HG02970 (cell line): ENCODE results near the gene PFKFB2.

ENCODE experiments used
- ATAC-seq: cut with Tn5 transposase; IDR thresholded peaks from one replicate; pipeline ENCODE4 v1.9.1; 2021; ENCODE audit warnings: mild to moderate bottlenecking, moderate library complexity, moderate number of reproducible peaks; ENCODE audit not compliant: unreplicated experiment, low FRiP score

Gene PFKFB2

DNA sequence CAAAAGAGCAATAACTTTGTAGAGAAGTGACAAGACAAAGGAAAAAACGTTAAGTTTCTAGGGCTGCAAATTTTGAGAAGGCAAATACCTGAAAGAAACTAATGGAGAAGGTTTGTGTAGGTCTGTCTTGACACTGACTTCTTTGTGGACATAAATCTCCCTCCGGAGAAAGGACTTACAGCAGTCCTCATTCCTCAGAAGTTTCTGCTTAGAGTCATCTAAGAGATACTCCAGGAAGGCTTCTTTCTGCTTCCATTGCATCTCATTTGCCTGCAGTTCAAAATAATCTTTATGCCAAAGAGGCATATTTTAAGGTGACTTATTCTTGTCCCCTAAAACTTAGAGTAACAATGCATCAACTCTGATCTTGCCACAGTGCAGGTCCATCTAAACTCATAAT, 31.2 kb downstream of the PFKFB2 start:
- ATAC-seq, result no peak

DNA sequence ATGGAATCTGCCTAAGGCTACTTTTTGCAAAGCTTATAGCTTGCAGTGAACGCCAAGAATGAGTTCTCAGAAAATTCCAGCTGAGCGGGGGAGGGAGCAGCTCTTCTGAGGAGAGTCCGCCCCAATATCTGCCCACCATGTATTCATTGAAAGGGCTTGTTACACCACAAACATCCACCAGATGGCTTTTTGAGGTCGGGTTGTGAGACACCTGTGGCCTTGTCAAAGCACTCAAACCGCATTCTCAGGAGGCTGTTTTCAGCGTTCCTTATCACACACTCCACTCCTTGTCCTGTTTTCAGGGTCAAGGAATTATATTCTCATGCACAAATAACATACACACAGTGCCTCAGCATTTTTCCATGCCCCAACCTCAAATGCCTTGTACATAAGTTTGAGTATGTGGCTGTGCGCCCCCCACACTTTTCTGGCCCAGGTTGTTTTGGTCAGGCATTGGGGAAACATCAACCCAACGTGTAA, 31.7 kb downstream of the PFKFB2 start:
- no peak for ATAC-seq

DNA sequence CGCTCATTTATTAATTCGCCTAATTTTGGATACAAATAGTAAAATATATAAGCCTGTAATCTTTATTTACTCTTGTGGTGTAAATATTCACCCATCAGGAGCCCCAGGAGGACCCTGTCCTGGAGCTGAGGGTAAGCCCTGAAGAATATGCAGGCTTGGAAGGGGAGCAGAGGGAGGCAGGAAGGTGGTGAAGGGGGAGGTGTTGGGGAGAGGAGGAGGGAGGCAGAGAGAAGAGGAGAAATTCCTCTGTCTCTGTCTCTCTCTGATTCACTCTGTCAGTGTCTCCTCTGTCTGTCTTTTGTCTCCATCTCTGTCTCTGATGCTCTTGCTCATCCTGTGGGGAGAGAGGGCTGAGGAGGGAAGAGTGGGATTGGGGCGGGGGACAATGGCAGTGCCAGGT, 32.8 kb downstream of the PFKFB2 start:
- no peak for ATAC-seq

DNA sequence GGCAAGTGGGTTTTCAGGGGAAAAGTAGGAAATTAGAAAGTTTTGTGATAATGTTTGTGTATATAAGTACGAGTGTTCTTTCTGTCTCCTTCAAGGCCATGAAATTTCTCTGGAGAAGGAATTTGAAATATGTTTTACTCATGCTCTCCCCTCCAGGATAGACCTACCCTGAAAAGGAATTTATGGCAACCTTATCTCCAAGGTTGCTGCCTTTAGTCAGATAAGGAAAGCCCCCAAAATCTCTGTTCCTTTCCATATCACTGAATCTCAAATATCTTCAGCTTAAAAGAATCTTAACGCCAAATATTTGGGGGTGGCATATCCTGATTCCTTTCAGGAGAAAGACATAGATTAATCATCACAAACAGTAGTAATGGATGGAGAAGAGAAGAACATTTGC, 35.1 kb downstream of the PFKFB2 start:
- no peak for ATAC-seq

DNA sequence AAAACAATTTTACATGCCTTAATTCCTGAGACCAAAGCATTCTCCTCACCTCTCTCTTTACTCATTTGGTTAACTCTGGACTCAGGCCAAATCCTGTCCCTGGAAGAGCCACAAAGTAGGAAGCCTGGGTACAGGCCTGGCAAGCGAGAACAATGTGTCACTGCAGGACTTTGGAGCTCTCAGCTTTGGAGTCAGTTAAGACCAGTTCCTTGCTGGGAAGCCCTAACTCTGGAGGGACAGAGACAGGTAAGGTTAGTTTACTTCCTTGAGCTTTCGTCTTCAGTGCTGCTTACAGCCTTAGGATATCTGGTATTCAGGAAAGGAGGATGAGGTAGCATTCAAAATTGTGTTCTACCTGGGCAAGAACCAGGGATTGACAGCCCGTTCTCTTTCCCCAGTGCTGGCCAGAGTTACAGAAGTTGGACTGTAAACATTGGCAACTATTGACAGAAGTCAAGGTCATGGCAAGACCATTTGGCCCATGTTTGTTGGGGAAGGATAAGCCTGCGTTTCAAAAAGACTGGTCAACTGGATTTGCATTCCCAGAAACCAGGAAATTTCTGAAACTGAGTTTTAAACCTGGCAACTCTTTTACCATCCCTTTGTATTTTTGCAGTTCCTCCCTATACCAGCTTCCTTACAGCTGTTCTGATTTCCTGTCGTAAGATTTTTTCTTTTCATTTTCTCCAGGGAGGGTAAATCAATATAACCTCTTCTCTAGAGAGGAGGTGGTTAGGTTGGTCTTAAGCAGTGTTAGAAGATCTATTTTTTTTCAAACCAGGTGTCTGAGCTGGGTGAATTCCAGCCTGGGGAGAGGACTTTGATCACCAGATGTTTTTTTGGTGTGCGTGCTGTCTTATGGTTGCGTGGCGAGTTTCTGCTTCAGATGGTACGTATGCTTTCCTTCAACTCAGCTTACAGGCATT, 35.9 kb downstream of the PFKFB2 start, which contains the start of gene C4BPB:
Gene C4BPB (plus strand): TSS at position 160 of the 926 bp plus-strand sequence. CDS start 672 bp downstream, at position 832.
- no peak for ATAC-seq

DNA sequence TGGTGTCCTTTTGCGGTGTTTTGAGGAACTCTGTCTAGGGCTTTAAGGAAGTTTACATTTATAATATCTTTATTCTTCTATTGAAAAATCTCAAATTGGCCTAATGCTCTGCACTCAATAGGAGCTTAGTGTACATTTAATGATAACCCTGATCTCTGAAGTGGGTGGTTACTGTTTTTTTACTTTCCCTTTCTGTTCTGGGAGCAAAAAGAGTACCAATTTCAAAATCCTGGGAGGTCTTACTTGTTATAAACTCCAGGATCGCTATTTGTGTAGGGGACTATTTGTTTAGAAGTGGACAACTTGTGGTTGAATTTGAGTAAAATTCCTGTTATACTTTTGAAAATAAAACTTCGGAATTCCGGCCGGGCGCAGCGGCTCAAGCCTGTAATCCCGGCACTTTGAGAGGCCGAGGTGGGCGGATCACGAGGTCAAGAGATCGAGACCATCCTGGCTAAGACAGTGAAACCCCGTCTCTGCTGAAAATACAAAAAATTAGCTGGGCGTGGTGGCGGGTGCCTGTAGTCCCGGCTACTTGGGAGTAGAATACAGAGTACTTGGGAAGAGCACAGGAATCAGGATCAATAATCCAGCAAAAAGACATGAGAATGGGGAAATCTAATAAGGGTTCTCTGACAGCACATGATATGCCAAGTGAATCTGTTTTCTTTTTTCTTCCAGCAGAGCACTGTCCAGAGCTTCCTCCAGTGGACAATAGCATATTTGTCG, 36.7 kb downstream of the PFKFB2 start:
- no peak for ATAC-seq

DNA sequence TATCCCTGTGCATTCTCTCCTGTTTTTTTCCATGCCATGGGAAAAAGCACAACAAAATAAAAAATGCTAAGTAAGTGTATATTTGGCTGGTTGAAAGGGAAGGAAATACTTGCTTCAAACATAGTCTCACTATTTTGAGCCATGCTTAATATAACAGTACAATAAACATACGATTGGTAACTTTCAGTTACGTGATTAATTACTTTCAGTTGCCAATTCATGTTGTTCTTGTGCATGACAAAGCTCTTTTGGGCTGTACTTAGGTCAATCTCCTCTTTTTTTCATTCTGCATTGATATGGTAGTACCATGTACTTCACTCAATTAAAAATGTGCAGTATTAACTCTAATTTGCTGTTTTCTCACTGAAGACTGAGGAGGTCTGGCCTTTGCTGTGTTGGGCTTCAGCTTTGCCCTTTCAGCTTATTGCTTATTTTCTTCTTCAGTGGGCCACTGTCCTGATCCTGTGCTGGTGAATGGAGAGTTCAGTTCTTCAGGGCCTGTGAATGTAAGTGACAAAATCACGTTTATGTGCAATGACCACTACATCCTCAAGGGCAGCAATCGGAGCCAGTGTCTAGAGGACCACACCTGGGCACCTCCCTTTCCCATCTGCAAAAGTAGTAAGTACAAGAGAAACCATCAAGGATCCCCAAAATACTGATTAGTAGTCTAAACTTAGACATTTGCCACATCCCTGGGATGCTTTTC, 38.3 kb downstream of the PFKFB2 start:
- ATAC-seq, result no peak

DNA sequence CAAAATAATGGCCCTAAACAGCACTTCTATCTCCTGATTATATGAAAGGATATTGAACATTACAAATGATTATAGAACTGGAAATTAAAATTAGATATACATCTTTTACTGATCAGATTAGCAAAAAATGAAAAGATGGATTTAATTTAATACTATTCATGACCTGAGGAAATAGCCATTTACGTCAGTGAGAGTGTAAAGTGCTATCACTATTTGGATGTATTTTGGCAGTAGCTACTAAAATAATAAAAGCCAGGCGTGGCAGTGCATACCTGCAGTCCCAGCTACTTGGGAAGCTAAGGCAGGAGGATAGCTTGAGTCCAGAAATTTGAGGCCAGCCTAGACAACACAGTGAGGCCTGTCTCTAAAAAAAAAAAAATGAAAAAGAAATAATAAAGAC, 40.9 kb downstream of the PFKFB2 start:
- no peak for ATAC-seq

DNA sequence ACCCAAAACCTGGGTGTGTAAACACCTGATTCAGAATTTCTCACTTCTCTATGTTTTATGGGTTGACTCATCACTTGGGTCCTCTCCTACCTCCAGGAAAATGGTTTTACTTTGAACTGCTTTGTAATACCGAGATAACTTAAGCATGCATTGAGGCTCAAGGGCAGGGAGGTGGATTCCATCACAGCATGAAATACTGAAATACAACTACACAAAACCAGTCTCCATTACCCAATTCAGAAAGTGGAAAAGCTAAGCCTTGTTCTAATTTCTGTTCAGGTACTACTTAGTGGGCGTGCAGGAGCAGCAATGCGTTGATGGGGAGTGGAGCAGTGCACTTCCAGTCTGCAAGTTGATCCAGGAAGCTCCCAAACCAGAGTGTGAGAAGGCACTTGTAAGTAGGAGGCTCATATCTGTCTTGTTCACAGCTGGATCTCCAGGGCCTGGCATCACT, 44.8 kb downstream of the PFKFB2 start:
- ATAC-seq, result no peak

DNA sequence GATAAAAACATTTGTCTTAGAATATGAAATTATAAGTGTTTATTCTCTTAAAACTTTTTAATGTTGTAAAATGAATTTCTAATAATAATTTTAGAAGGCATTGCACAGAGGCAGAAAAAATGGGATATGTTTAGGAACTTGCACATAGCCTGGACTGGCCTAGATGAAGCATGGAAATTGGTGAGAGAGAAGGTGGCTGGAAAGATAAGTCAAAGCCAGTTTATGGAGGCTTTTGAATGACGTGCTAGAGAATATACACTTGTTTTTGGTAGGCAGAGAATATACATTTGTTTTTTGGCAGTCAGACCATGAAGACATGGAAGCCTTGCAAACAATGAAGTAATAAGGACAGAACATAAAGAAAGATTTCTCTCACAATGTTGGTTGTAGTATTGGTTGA, 48.6 kb downstream of the PFKFB2 start:
- ATAC-seq, result no peak

DNA sequence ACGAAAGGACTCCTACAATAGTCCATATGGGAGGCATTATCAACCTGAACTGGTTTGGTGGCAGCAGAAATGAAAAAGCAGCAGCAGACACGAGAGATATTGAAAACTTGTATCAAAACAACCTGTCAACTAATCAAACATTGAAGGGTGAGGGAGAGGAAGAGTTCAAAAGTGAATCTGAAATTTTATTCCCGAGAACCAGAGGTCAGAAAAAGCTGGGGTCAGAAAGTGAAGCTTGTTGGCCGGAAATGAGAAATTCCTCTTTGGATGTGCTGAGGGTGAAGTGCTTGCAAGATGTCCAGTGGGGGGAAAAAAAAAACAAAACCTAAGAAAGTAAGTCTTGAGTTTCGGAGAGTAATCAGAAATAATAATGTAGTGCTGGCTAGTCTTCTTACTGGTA, 49.1 kb downstream of the PFKFB2 start:
- ATAC-seq, result no peak

DNA sequence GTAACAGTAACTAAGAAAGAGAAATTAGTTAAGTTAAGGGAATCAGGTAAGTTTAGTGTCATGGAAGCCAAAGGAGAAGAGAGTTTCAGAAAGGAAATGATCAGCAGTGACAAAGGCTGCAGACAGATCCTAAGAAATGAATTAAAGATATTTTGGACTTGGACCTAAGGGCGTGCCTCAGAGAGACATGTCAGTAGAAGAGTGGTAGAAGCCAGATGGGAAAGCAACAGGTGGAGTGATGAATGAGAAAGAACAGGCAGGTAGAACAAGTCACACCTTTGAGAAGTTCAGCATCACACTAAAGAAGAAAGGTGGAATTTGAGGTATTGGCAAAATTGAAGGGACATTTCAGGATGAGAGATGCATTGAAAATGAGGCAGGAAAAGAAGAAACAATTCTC, 49.6 kb downstream of the PFKFB2 start:
- ATAC-seq, result no peak

DNA sequence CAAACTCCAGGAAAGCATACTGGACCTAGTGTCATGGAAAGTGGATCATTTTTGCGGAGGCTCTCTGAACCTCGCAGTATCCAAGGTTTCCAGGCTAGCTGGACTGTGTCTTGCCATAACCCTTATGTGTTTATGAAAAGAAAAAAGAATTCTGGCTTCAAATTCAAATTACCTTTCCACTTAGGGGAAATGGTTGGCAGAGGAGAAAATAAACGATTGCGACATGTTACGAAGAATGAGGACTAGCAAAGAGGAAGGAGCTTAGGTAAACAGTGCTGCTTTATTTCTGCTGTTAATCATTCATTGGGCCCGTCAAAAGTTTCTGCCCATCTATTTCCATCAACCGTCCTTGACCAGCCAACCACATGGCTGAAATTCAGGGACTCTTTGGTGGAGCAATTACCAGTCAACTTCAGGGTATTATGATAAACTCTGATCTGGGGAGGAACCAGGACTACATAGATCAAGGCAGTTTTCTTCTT, 50.9 kb downstream of the PFKFB2 start, which contains the start of gene C4BPA:
Gene C4BPA (plus strand): TSS at position 342 of the 482 bp plus-strand sequence. CDS start 8,793 bp downstream, outside the sequence.
- ATAC-seq, result no peak

DNA sequence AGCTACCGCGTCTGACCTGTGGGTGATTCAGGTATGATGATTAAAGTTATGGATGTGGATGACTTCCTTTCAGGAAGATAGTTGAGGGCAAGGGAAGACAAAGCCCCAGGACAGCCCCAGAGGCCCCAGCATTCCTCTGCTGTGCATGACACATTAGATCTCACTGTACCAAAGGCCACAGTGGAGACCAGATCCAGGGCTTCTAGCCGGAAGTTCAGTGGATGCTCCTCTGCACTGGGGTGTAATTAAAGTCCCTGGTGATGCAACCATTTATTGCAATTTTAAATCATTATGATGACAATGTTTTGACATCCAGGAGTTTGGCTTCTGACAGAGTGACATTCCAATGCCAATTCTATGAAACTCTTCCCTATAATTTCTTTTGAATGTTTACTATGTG, 55.9 kb downstream of the PFKFB2 start:
- no peak for ATAC-seq

DNA sequence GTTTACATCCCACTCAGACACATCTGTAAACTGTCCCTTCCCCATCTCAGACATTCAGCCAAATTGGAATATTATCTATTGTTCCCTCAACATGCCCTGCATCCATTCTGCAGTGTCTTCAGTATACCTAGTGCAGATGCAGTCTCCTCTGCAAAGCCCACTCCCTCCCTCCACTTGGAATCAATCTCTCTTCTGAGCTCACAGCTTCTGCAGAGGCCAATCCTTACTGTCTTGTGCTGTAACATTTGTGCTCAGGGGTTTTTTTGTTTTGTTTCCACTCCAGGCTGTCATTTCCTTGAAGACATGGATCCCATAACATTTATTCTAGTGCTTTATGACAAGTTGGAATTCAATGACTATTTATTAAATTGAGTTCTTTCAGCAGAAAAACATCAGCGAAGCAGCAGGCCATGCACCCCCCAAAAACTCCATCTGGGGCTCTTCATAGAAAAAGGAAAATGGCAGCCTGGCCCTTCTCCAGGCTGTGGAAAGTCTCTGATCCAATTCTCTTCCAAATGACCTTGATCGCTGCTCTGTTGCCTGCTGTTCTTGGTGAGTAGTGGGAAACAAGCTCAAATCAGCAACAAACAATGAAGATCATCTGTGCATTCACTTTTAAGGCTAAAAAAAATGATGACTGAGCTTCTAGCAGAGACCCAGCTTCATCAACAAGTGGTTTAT, 59.7 kb downstream of the PFKFB2 start:
- no peak for ATAC-seq

DNA sequence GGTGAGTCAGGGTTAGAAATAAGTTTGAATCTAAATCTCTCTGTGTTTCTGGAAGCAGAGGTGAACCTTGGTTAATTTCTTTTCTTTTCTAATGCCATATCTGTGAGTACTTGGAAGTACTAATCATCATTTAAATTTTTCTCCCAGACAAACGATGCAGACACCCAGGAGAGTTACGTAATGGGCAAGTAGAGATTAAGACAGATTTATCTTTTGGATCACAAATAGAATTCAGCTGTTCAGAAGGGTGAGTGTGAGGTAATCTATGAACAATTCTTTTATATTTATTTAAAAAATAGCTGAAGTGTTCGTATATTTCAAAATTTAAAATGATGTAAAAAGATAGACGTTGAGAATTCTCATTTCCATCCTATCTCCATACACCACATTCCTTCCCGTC, 62.2 kb downstream of the PFKFB2 start:
- no peak for ATAC-seq

DNA sequence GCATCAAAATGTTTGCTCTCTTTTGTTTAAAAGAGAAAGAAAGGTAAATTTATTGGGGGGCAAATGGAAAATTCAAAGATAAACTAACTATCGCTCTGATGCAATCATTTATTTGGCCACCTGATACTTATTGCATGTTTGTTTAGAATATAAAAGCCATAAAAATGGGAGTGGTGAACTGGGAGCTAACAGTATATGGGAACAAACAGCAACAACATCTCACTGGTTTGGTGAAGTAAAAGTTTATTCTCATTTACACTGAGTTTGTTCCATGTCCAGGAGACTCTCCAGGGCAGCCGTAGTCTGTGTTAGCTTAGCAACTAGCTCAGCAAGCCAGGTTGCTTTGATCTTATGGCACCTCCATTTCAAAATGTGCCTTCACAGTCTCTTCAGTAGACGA, 71.3 kb downstream of the PFKFB2 start:
- ATAC-seq, result no peak

DNA sequence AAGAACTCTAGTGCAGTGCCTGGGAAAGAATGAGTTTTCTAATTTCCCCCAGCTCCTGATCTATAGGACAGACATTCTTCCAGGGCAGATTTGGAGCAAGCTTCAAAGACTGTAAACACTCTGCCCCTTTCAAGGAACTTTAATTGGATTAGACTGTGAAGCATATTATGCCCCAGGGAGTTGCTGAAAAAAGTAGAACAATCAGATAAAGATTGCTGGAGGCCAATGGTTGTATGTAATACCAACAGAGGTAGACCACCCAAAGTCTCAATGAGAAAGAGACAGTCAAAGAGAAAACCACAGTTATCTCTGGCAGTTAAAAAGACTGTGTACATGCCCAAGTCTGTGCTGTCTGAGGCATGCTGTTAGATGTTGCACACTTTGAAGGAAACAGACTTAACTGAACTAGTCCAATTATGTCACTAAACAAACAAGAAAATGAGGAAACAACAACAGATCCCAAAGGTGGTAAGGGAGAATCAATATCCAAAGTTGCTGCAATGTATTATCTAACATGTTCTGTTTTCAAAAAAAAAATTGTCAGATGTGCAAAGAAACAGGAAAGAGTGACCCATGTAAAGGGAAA, 75.4 kb downstream of the PFKFB2 start:
- ATAC-seq, result no peak

DNA sequence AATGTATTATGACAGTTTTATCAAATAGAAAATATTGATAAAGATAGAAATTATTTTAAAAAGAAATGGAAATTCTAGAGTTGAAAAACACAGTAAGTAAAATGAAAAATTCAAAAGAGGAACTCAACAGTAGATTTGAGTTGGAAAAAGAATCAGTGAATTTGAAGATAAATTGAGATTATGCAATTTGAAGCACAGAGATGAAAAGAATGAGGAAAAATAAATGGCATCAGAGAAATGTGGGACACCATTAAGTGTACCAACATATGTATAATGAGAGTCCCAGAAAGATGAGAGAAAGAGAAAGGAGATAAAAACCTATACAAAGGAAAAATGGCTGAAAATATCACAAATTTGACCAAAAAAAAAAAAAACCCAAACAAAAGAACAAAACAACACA, 76.0 kb downstream of the PFKFB2 start:
- ATAC-seq, result no peak
